CD14-positive monocyte (primary cell): ENCODE data around the gene ANXA5. TPM values are rescaled to one million over a fixed set of nuclear protein-coding genes. Genes with fewer than 3 reads are reported as not detected.

Source experiments
- DNase-seq, 3 donors: peaks; one replicate each; pipeline ENCODE4 v3.0.0-alpha.2; 2011 to 2022
- H2AFZ ChIP-seq: 2 replicates; pipeline ENCODE4 v1.6.0; 2012; ENCODE audit warnings: mild to moderate bottlenecking, low read depth, low read length, inconsistent platforms; ENCODE audit not compliant: insufficient read depth, poor library complexity, severe bottlenecking
- H3K27ac ChIP-seq, 2 donors: 1 replicate in 1 of 2; 2 replicates in 1 of 2; pipeline ENCODE4 v1.5.1; 2012 to 2013; ENCODE audit warnings: low read length in 2 of 2, control low read depth in 1 of 2, inconsistent platforms in 1 of 2, low read depth in 1 of 2, mild to moderate bottlenecking in 1 of 2
- H3K27me3 ChIP-seq, 2 donors: one replicate each; pipeline versions ENCODE4 v1.6.0 to v1.6.1; 2011 to 2013; ENCODE audit warnings: low read length in 2 of 2; ENCODE audit not compliant: control insufficient read depth in 2 of 2, insufficient read depth in 2 of 2
- H3K36me3 ChIP-seq, 2 donors: replicated peaks in 1 of 2; 1 replicate in 1 of 2; 2 replicates in 1 of 2; pipeline versions ENCODE4 v1.5.1 to v1.6.1; 2012 to 2013; ENCODE audit warnings: low read length in 2 of 2, control low read depth in 1 of 2, inconsistent platforms in 1 of 2, mild to moderate bottlenecking in 1 of 2; ENCODE audit not compliant: insufficient read depth in 2 of 2, control insufficient read depth in 1 of 2
- H3K4me1 ChIP-seq, 2 donors: 1 replicate in 1 of 2; 2 replicates in 1 of 2; pipeline versions ENCODE4 v1.5.1 to v1.6.1; 2012 to 2013; ENCODE audit warnings: low read length in 2 of 2, control low read depth in 1 of 2, inconsistent platforms in 1 of 2, mild to moderate bottlenecking in 1 of 2, moderate library complexity in 1 of 2; ENCODE audit not compliant: insufficient read depth in 2 of 2, control insufficient read depth in 1 of 2
- H3K4me2 ChIP-seq: replicated peaks from 2 replicates; pipeline ENCODE3; 2012; ENCODE audit warnings: low read length, moderate library complexity, mild to moderate bottlenecking; ENCODE audit not compliant: poor library complexity, severe bottlenecking; ENCODE audit errors: extremely low read depth
- H3K4me3 ChIP-seq, 3 experiments: fragments of 200-600 bp in 1 of 3; sonication (generic) in 1 of 3; replicated peaks in 1 of 3; 1 replicate in 2 of 3; 2 replicates in 1 of 3; pipeline ENCODE4 v1.5.1; 2011 to 2013; ENCODE audit warnings: low read length in 3 of 3, mild to moderate bottlenecking in 3 of 3, control low read depth in 2 of 3, low read depth in 2 of 3, inconsistent platforms in 1 of 3, moderate library complexity in 1 of 3
- H3K79me2 ChIP-seq: 2 replicates; pipeline ENCODE4 v1.6.0; 2012; ENCODE audit warnings: mild to moderate bottlenecking, control low read depth, inconsistent platforms, low read length, moderate library complexity; ENCODE audit not compliant: insufficient read depth
- H3K9ac ChIP-seq: 2 replicates; pipeline ENCODE4 v1.6.0; 2017; ENCODE audit warnings: low read length, mild to moderate bottlenecking; ENCODE audit not compliant: insufficient read depth, poor library complexity, severe bottlenecking
- H3K9me3 ChIP-seq, 2 donors: replicated peaks in 1 of 2; 1 replicate in 1 of 2; 2 replicates in 1 of 2; pipeline versions ENCODE4 v1.5.1 to v1.6.1; 2012 to 2013; ENCODE audit warnings: low read length in 2 of 2, control low read depth in 1 of 2; ENCODE audit not compliant: control insufficient read depth in 1 of 2, insufficient read depth in 1 of 2
- H4K20me1 ChIP-seq: 2 replicates; pipeline ENCODE4 v1.6.0; 2012; ENCODE audit warnings: mild to moderate bottlenecking, low read length, control low read depth, moderate library complexity; ENCODE audit not compliant: insufficient read depth
- H3K27ac Mint-ChIP-seq, 7 donors: one replicate each; pipeline ENCODE4 v1.8.0; 2020; ENCODE audit warnings: mild to moderate bottlenecking in 7 of 7, mixed read lengths in 7 of 7, moderate library complexity in 6 of 7, inconsistent platforms in 2 of 7
- H3K27me3 Mint-ChIP-seq, 3 donors: one replicate each; pipeline ENCODE4 v1.8.0; 2021 to 2022; ENCODE audit warnings: low read depth in 3 of 3, mild to moderate bottlenecking in 3 of 3, mixed read lengths in 3 of 3, moderate library complexity in 3 of 3, inconsistent platforms in 1 of 3
- H3K36me3 Mint-ChIP-seq, 2 donors: one replicate each; pipeline ENCODE4 v1.8.0; 2020; ENCODE audit warnings: mixed read lengths in 2 of 2, inconsistent platforms in 1 of 2, mild to moderate bottlenecking in 1 of 2
- H3K4me1 Mint-ChIP-seq: one replicate; pipeline ENCODE4 v1.8.0; 2020; ENCODE audit warnings: mild to moderate bottlenecking, mixed read lengths
- H3K4me3 Mint-ChIP-seq, 2 donors: one replicate each; pipeline ENCODE4 v1.8.0; 2020; ENCODE audit warnings: mild to moderate bottlenecking in 2 of 2, mixed read lengths in 2 of 2, moderate library complexity in 1 of 2
- H3K9me3 Mint-ChIP-seq, 7 donors: one replicate each; pipeline ENCODE4 v1.8.0; 2020 to 2022; ENCODE audit warnings: mixed read lengths in 7 of 7, mild to moderate bottlenecking in 6 of 7, moderate library complexity in 6 of 7, inconsistent platforms in 2 of 7
- WGBS: methylation state at CpG from one replicate; pipeline ENCODE4 v1.1.5; 2013; ENCODE audit warnings: missing lambda C conversion rate; ENCODE audit not compliant: insufficient coverage; 5-methylcytosine and 5-hydroxymethylcytosine counted together
- intact Hi-C, 2 donors: fragments of 100-400 bp; cut with micrococcal nuclease; formaldehyde crosslinking; loops; one replicate each; pipeline versions ENCODE4 v1.15.0 to v1.15.1; 2023
- polyA plus RNA-seq, 3 donors: library from polyadenylated mRNA; depleted of rRNA in 1 of 3; unstranded in 2 of 3; stranded (reverse) in 1 of 3; fragments of 300-500 nt in 2 of 3; fragments of >200 nt in 1 of 3; fragmentation: Illumina TruSeq in 2 of 3; gene quantifications; 1 replicate in 2 of 3; 2 replicates in 1 of 3; pipeline ENCODE4 v1.2.3, GENCODE V29; 2012 to 2021
- TF ChIP-seq, protein P1 (sequence below): fragments of 200-600 bp; IDR thresholded peaks from one replicate; pipeline ENCODE4 v1.8.0; 2022; ENCODE audit warnings: antibody characterized with exemption, mild to moderate bottlenecking

The ANXA5 gene
- polyA plus RNA-seq, 3 donors = 312 to 796 (median 752) TPM

DNA sequence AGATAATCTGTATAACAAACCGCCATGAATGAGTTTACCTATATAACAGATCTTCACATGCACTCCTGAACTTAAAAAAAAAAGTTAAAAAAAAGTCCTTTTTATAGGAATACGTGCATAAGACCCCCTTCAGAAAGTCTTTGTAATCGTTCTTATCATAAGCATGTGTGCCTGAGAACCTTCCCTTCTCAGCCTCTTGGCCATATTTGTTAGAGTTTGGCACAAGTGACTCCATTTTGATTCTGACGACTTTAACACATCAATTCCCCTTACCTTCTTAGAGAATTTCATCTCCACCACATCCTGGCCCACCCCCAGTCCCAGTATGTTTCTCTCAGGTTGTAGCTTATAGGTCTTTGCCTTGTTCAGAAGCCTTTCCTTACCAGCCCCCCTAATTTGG, 16.0 kb upstream of the ANXA5 start:
- Histone ChIP-seq H3K27ac (no peak overlapping the region), H3K9me3 (no peaks in the 10 kb centered on the region), H4K20me1 (no peaks in the 10 kb centered on the region), H3K9ac (no peak overlapping the region), H3K4me2 (no peak overlapping the region), H3K79me2 (no peaks in the 10 kb centered on the region), H3K27me3 (peaks cover 10 to 35% of the 10 kb centered on the region in 2 donors), H3K4me3 (no peak overlapping the region), H2AFZ (no peak overlapping the region), H3K36me3 (no peaks in the 10 kb centered on the region), H3K4me1 (peaks cover 0 to 4% of the 10 kb centered on the region in 2 donors)
- TF ChIP-seq, protein P1, sequence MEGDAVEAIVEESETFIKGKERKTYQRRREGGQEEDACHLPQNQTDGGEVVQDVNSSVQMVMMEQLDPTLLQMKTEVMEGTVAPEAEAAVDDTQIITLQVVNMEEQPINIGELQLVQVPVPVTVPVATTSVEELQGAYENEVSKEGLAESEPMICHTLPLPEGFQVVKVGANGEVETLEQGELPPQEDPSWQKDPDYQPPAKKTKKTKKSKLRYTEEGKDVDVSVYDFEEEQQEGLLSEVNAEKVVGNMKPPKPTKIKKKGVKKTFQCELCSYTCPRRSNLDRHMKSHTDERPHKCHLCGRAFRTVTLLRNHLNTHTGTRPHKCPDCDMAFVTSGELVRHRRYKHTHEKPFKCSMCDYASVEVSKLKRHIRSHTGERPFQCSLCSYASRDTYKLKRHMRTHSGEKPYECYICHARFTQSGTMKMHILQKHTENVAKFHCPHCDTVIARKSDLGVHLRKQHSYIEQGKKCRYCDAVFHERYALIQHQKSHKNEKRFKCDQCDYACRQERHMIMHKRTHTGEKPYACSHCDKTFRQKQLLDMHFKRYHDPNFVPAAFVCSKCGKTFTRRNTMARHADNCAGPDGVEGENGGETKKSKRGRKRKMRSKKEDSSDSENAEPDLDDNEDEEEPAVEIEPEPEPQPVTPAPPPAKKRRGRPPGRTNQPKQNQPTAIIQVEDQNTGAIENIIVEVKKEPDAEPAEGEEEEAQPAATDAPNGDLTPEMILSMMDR = no peak
- no peaks in the 10 kb centered on the region for H3K36me3 Mint-ChIP-seq
- peaks cover 0 to 3% (median 0%) of the 10 kb centered on the region in 7 donors for H3K9me3 Mint-ChIP-seq
- intact Hi-C loops = no loop called here
- H3K4me1 Mint-ChIP-seq = peaks cover 7% of the 10 kb centered on the region
- DNase-seq = no peak
- WGBS = 100% methylated on average over 2 of the region's 4 CpGs
- peaks cover 25 to 49% (median 36%) of the 10 kb centered on the region in 3 donors for H3K27me3 Mint-ChIP-seq
- H3K4me3 Mint-ChIP-seq = peak overlapping the region in 1 of 2 donors; percentile 12
- H3K27ac Mint-ChIP-seq = no peak overlapping the region

DNA sequence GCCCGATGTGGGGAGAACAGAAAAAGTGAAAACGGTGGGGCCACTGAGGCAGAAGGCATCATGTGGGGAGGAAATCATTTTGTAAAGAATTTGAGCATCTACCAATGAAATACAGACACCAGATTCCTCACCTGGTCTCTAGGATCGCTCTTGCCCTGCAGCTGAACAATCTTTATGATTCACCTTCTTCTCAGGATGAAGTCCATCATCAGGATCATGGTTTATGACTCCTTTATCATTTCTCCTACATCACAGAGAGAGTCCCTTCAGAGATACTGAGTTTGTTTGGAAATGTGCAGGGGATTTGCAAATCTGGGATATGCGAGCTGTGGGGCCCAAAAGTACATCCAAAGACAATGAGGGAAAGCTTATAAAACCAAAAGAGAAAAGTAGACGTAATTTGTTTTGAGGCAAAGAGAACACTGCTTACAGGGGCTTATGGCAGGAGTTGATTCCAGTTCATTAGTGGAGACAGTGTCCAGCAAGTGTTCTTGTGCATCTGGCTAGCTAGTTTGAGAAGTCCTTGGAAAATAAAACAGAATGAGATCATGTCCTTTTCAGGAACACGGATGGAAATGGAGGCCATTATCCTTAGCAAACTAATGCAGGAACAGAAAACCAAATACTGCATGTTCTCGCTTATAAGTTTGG, 15.3 kb upstream of the ANXA5 start:
- DNase-seq = no peak
- Histone ChIP-seq H3K27me3 (peaks cover 10 to 35% of the 10 kb centered on the region in 2 donors), H3K4me2 (peak overlapping the region; percentile 53), H4K20me1 (no peaks in the 10 kb centered on the region), H3K79me2 (no peaks in the 10 kb centered on the region), H3K9me3 (no peaks in the 10 kb centered on the region), H3K36me3 (no peaks in the 10 kb centered on the region), H3K27ac (no peak overlapping the region), H3K9ac (no peak overlapping the region), H2AFZ (peak overlapping the region; percentile 60), H3K4me1 (peaks cover 0 to 4% of the 10 kb centered on the region in 2 donors), H3K4me3 (peak overlapping the region in 1 of 3 experiments; percentile 56)
- Mint-ChIP-seq H3K27me3 (peaks cover 25 to 54% (median 36%) of the 10 kb centered on the region in 3 donors), H3K4me1 (peaks cover 7% of the 10 kb centered on the region), H3K4me3 (peak overlapping the region; percentile 59 to 80), H3K27ac (peak overlapping the region in 2 of 7 donors; percentile 16 to 30), H3K36me3 (no peaks in the 10 kb centered on the region), H3K9me3 (peaks cover 0 to 3% (median 0%) of the 10 kb centered on the region in 7 donors)
- intact Hi-C loops = no loop called here
- 71% methylated on average over 3 of the region's 7 CpGs for WGBS
- TF ChIP-seq, protein P1 = no peak
